Measurements from ENCODE around the gene SPOCK1. TPM values are rescaled to one million over a fixed set of nuclear protein-coding genes. Genes with fewer than 3 reads are reported as not detected.

The SPOCK1 gene
- total RNA-seq, 1 experiment from 2014 or later: 4.0 TPM

DNA sequence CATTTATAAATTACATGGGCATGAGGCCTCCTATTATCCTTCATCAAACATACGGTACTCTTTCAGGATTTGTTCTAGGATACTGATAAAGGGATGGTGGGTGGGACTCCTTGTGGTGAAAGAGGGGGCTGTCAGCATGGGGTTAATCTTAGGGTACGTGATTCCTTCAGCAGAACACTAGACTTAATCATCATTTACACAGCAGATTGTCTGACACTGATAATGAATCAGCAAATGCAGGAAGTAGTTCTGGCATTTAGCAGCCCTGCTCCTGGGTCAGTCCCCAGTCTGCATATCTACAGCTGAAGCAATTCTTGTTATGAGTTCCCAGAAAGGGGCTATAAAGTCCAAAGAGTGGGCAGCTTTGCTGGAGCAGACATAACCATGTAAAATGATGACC, 384.6 kb downstream of the SPOCK1 start:
- peak; percentile 19 for DNase-seq (ENCODE audit: low spot score)
- H3K27ac ChIP-seq (ENCODE audit: low read depth, low read length, poor library complexity, severe bottlenecking): no peak overlapping the region
- intact Hi-C loops (cut with micrococcal nuclease; ENCODE audit: unreplicated experiment): no loop called here
- ChIA-PET CTCF (no interaction called here), POLR2A (ENCODE audit: low non-redundant PET) (no interaction called here)
- no peak overlapping the region for H3K4me3 ChIP-seq (ENCODE audit: low read depth, low read length, poor library complexity, severe bottlenecking)
- no peaks in the 10 kb centered on the region for H3K9me3 ChIP-seq (ENCODE audit: low read depth, low read length, poor library complexity, severe bottlenecking)
- peaks cover 8% of the 10 kb centered on the region for H3K4me1 ChIP-seq (ENCODE audit: insufficient read depth, low read length, poor library complexity, severe bottlenecking)
- no peaks in the 10 kb centered on the region for H3K36me3 ChIP-seq (ENCODE audit: insufficient read depth, low read length, poor library complexity, severe bottlenecking)
- TF ChIP-seq, protein P1, sequence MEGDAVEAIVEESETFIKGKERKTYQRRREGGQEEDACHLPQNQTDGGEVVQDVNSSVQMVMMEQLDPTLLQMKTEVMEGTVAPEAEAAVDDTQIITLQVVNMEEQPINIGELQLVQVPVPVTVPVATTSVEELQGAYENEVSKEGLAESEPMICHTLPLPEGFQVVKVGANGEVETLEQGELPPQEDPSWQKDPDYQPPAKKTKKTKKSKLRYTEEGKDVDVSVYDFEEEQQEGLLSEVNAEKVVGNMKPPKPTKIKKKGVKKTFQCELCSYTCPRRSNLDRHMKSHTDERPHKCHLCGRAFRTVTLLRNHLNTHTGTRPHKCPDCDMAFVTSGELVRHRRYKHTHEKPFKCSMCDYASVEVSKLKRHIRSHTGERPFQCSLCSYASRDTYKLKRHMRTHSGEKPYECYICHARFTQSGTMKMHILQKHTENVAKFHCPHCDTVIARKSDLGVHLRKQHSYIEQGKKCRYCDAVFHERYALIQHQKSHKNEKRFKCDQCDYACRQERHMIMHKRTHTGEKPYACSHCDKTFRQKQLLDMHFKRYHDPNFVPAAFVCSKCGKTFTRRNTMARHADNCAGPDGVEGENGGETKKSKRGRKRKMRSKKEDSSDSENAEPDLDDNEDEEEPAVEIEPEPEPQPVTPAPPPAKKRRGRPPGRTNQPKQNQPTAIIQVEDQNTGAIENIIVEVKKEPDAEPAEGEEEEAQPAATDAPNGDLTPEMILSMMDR (conservative IDR thresholded peaks at IDR 0.05; ENCODE audit: low read depth, low read length): no peak
- TF ChIP-seq EZH2 (IDR thresholded peaks at IDR 0.05; ENCODE audit: borderline replicate concordance, low read depth, low read length, poor library complexity, severe bottlenecking): no peak
- no peaks in the 10 kb centered on the region for H3K27me3 ChIP-seq (replicated peaks; ENCODE audit: insufficient read depth, low read depth, low read length, poor library complexity)
- no TSS peak for BruUV-seq (replicated peaks)

DNA sequence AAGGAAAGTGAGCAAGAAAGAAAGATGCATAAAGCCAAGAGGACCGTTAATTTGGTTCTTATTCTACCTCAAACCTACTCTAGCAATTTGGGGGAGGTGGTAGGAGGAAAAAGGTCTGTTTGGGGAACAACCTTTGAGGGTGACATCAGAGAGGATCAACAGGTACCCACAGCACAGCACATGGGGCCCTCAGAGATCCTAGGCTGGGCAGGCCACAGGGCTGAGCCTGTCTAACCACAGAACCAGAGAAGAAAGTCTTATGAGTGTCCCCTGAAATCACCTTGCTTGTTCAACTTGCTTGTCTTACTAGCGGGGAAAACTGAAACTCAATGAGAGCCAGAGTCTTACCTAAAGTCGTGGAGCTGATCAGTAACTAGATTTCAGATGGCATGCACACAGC, 385.2 kb downstream of the SPOCK1 start:
- H3K36me3 ChIP-seq (ENCODE audit: insufficient read depth, low read length, poor library complexity, severe bottlenecking): no peaks in the 10 kb centered on the region
- H3K4me1 ChIP-seq (ENCODE audit: insufficient read depth, low read length, poor library complexity, severe bottlenecking): peaks cover 8% of the 10 kb centered on the region
- no TSS peak for BruUV-seq (replicated peaks)
- CTCF ChIA-PET: no interaction called here
- DNase-seq (ENCODE audit: low spot score): no peak
- intact Hi-C loops (cut with micrococcal nuclease; ENCODE audit: unreplicated experiment): no loop called here
- POLR2A ChIA-PET (ENCODE audit: low non-redundant PET): no interaction called here
- H3K27me3 ChIP-seq (replicated peaks; ENCODE audit: insufficient read depth, low read depth, low read length, poor library complexity): no peaks in the 10 kb centered on the region
- no peak overlapping the region for H3K4me3 ChIP-seq (ENCODE audit: low read depth, low read length, poor library complexity, severe bottlenecking)
- no peaks in the 10 kb centered on the region for H3K9me3 ChIP-seq (ENCODE audit: low read depth, low read length, poor library complexity, severe bottlenecking)
- TF ChIP-seq, protein P1 (conservative IDR thresholded peaks at IDR 0.05; ENCODE audit: low read depth, low read length): no peak
- TF ChIP-seq EZH2 (IDR thresholded peaks at IDR 0.05; ENCODE audit: borderline replicate concordance, low read depth, low read length, poor library complexity, severe bottlenecking): no peak
- no peak overlapping the region for H3K27ac ChIP-seq (ENCODE audit: low read depth, low read length, poor library complexity, severe bottlenecking)

DNA sequence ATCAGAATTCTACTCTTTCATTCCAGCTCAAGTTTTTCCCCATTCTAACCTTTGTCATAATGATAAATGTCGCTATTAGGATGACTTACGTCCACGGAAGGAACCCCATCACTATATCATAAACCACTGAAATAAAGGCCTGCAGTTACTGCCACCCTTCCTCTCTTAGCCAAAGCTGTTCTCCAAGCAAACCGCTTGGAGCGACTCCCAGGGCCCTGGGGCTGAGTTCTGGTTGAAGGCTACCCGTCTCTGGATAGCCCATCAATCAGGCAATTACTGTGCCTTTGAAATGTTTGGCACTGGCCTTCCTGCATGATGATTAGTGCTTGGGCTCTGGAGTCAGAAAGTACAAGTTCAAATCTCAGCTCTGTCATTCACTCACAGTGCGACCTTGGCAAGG, 386.0 kb downstream of the SPOCK1 start:
- DNase-seq (ENCODE audit: low spot score): no peak
- no peaks in the 10 kb centered on the region for H3K27me3 ChIP-seq (replicated peaks; ENCODE audit: insufficient read depth, low read depth, low read length, poor library complexity)
- no peaks in the 10 kb centered on the region for H3K9me3 ChIP-seq (ENCODE audit: low read depth, low read length, poor library complexity, severe bottlenecking)
- no peak overlapping the region for H3K27ac ChIP-seq (ENCODE audit: low read depth, low read length, poor library complexity, severe bottlenecking)
- no TSS peak for BruUV-seq (replicated peaks)
- H3K4me3 ChIP-seq (ENCODE audit: low read depth, low read length, poor library complexity, severe bottlenecking): no peak overlapping the region
- H3K36me3 ChIP-seq (ENCODE audit: insufficient read depth, low read length, poor library complexity, severe bottlenecking): no peaks in the 10 kb centered on the region
- H3K4me1 ChIP-seq (ENCODE audit: insufficient read depth, low read length, poor library complexity, severe bottlenecking): peaks cover 8% of the 10 kb centered on the region
- intact Hi-C loops (cut with micrococcal nuclease; ENCODE audit: unreplicated experiment): no loop called here
- TF ChIP-seq, protein P1 (conservative IDR thresholded peaks at IDR 0.05; ENCODE audit: low read depth, low read length): no peak
- no peak for TF ChIP-seq EZH2 (IDR thresholded peaks at IDR 0.05; ENCODE audit: borderline replicate concordance, low read depth, low read length, poor library complexity, severe bottlenecking)
- CTCF ChIA-PET: no interaction called here
- POLR2A ChIA-PET (ENCODE audit: low non-redundant PET): no interaction called here

Measured in A673 (cell line).